ENCODE data around the gene PTPRU.

The PTPRU gene

GRCh38 chr1:29278124-29278523, 41.8 kb downstream of the PTPRU start:
- H3K27me3 ChIP-seq (ENCODE audit: control insufficient read depth, low read length): no peaks in the 10 kb centered on the region
- no peaks in the 10 kb centered on the region for H3K9me3 ChIP-seq (ENCODE audit: control insufficient read depth, insufficient read depth, low read length)
- H3F3A ChIP-seq (ENCODE audit: control insufficient read depth, insufficient read depth): no peaks in the 10 kb centered on the region

GRCh38 chr1:29279406-29279805, 43.1 kb downstream of the PTPRU start:
- peaks cover 10% of the 10 kb centered on the region; the same call in 1 of the 2 replicates for H3K4me1 ChIP-seq (ENCODE audit: control insufficient read depth, low read length)
- H3K4me2 ChIP-seq (ENCODE audit: low read length): no peak overlapping the region
- H3K9me3 ChIP-seq (ENCODE audit: control insufficient read depth, insufficient read depth, low read length): no peaks in the 10 kb centered on the region
- H3K36me3 ChIP-seq (ENCODE audit: control insufficient read depth, low read length): no peaks in the 10 kb centered on the region
- no peak overlapping the region for H3K27ac ChIP-seq (ENCODE audit: low read depth, low read length)
- H4K20me1 ChIP-seq (ENCODE audit: control insufficient read depth, insufficient read depth, low read depth, low read length): no peaks in the 10 kb centered on the region
- no peak for TF ChIP-seq EZH2phosphoT487 (IDR thresholded peaks at IDR 0.05; ENCODE audit: borderline replicate concordance, low read length)
- TF ChIP-seq, protein P1, sequence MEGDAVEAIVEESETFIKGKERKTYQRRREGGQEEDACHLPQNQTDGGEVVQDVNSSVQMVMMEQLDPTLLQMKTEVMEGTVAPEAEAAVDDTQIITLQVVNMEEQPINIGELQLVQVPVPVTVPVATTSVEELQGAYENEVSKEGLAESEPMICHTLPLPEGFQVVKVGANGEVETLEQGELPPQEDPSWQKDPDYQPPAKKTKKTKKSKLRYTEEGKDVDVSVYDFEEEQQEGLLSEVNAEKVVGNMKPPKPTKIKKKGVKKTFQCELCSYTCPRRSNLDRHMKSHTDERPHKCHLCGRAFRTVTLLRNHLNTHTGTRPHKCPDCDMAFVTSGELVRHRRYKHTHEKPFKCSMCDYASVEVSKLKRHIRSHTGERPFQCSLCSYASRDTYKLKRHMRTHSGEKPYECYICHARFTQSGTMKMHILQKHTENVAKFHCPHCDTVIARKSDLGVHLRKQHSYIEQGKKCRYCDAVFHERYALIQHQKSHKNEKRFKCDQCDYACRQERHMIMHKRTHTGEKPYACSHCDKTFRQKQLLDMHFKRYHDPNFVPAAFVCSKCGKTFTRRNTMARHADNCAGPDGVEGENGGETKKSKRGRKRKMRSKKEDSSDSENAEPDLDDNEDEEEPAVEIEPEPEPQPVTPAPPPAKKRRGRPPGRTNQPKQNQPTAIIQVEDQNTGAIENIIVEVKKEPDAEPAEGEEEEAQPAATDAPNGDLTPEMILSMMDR (IDR thresholded peaks at IDR 0.05; ENCODE audit: low read depth, low read length, poor library complexity, severe bottlenecking): no peak
- H3K4me3 ChIP-seq (ENCODE audit: low read length): no peak overlapping the region
- H3K79me2 ChIP-seq (ENCODE audit: control insufficient read depth, low read length): no peaks in the 10 kb centered on the region
- no peaks in the 10 kb centered on the region for H3K27me3 ChIP-seq (ENCODE audit: control insufficient read depth, low read length)
- no peaks in the 10 kb centered on the region for H3F3A ChIP-seq (ENCODE audit: control insufficient read depth, insufficient read depth)
- no peaks in the 10 kb centered on the region for H3K9me2 ChIP-seq (replicated peaks; ENCODE audit: control insufficient read depth, low read length)

More at GRCh38 chr1:29278124-29278523, 41.8 kb downstream of the PTPRU start:
- no peaks in the 10 kb centered on the region for H3K9me2 ChIP-seq (replicated peaks; ENCODE audit: control insufficient read depth, low read length)
- H3K79me2 ChIP-seq (ENCODE audit: control insufficient read depth, low read length): no peaks in the 10 kb centered on the region
- H3K27ac ChIP-seq (ENCODE audit: low read depth, low read length): no peak overlapping the region
- no peaks in the 10 kb centered on the region for H3K36me3 ChIP-seq (ENCODE audit: control insufficient read depth, low read length)
- H3K4me2 ChIP-seq (ENCODE audit: low read length): no peak overlapping the region
- peaks cover 4% of the 10 kb centered on the region; the same call in 1 of the 2 replicates for H3K4me1 ChIP-seq (ENCODE audit: control insufficient read depth, low read length)
- H3K4me3 ChIP-seq (ENCODE audit: low read length): no peak overlapping the region
- H4K20me1 ChIP-seq (ENCODE audit: control insufficient read depth, insufficient read depth, low read depth, low read length): no peaks in the 10 kb centered on the region
- TF ChIP-seq, protein P1 (IDR thresholded peaks at IDR 0.05; ENCODE audit: low read depth, low read length, poor library complexity, severe bottlenecking): no peak
- no peak for TF ChIP-seq EZH2phosphoT487 (IDR thresholded peaks at IDR 0.05; ENCODE audit: borderline replicate concordance, low read length)

DNA sequence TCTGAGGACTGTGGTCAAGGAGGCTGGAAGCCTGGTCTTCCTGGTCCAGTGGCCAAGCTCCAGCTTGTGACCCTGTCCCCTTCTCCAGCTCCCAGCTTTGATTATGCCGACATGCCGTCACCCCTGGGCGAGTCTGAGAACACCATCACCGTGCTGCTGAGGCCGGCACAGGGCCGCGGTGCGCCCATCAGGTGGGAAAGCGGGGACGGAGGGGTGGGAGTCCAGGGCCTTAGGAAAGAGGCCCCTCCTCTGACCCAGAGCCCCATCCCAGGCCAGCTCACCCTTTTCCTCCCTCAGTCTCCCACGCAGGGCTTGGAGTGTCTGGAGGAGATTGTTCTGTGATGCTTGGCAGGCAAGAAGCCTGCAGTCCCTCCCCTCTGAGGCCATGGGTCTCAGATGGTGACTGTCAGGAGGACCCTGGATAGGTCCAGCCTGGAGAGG, 43.6 kb downstream of the PTPRU start:
- H3K36me3 ChIP-seq (ENCODE audit: control insufficient read depth, low read length): no peaks in the 10 kb centered on the region
- H3K27me3 ChIP-seq (ENCODE audit: control insufficient read depth, low read length): no peaks in the 10 kb centered on the region
- no peaks in the 10 kb centered on the region for H3K9me3 ChIP-seq (ENCODE audit: control insufficient read depth, insufficient read depth, low read length)
- H3K79me2 ChIP-seq (ENCODE audit: control insufficient read depth, low read length): no peaks in the 10 kb centered on the region
- H3K4me2 ChIP-seq (ENCODE audit: low read length): no peak overlapping the region
- H4K20me1 ChIP-seq (ENCODE audit: control insufficient read depth, insufficient read depth, low read depth, low read length): no peaks in the 10 kb centered on the region
- no peak overlapping the region for H3K4me3 ChIP-seq (ENCODE audit: low read length)
- H3K4me1 ChIP-seq (ENCODE audit: control insufficient read depth, low read length): peaks cover 10% of the 10 kb centered on the region; the same call in 1 of the 2 replicates
- TF ChIP-seq, protein P1 (IDR thresholded peaks at IDR 0.05; ENCODE audit: low read depth, low read length, poor library complexity, severe bottlenecking): no peak
- TF ChIP-seq EZH2phosphoT487 (IDR thresholded peaks at IDR 0.05; ENCODE audit: borderline replicate concordance, low read length): no peak
- no peak overlapping the region for H3K27ac ChIP-seq (ENCODE audit: low read depth, low read length)
- H3F3A ChIP-seq (ENCODE audit: control insufficient read depth, insufficient read depth): no peaks in the 10 kb centered on the region
- H3K9me2 ChIP-seq (replicated peaks; ENCODE audit: control insufficient read depth, low read length): no peaks in the 10 kb centered on the region
